HG03354 (cell line): ENCODE measurements around the gene ANKDD1A.

Experiments used
- ATAC-seq: cut with Tn5 transposase; IDR thresholded peaks from one replicate; pipeline ENCODE4 v1.9.1; 2021; ENCODE audit warnings: mild to moderate bottlenecking; ENCODE audit not compliant: unreplicated experiment, poor library complexity, severe bottlenecking

ANKDD1A gene

GRCh38 chr15:65006876-65007275, 95.2 kb downstream of the ANKDD1A start:
- ATAC-seq, result no peak
